HepG2 (cell line): ENCODE data around the gene ZNF655. TPM values are rescaled to one million over a fixed set of nuclear protein-coding genes. Genes with fewer than 3 reads are reported as not detected.

Experiments
- ARID3A ChIP-seq: IDR thresholded peaks from 2 replicates; pipeline ENCODE4 v1.6.1; 2012; ENCODE audit warnings: low read depth, low read length, improper control_type of control experiment
- ESRRA ChIP-seq: sonication (generic); formaldehyde crosslinking; IDR thresholded peaks from 2 replicates; pipeline ENCODE4 v1.5.1; 2020; ENCODE audit warnings: mild to moderate bottlenecking, low read depth, missing genetic modification reagents
- HMGA1 ChIP-seq: sonication (generic); formaldehyde crosslinking; conservative IDR thresholded peaks from 2 replicates; pipeline ENCODE4 v1.4.0; 2020; ENCODE audit warnings: missing genetic modification reagents
- MAZ ChIP-seq, 2 experiments: sonication (generic) in 1 of 2; formaldehyde crosslinking in 1 of 2; IDR thresholded peaks; 2 replicates each; pipeline versions ENCODE4 v1.5.0 to v1.6.1; 2012 to 2020; ENCODE audit warnings: low read depth in 2 of 2, mild to moderate bottlenecking in 2 of 2, borderline replicate concordance in 1 of 2, improper control_type of control experiment in 1 of 2, low read length in 1 of 2, missing genetic modification reagents in 1 of 2, moderate library complexity in 1 of 2
- POLR2AphosphoS2 ChIP-seq: IDR thresholded peaks from 2 replicates; pipeline ENCODE4 v1.6.1; 2011; ENCODE audit warnings: low read depth, low read length, improper control_type of control experiment
- REPIN1 ChIP-seq: sonication (generic); formaldehyde crosslinking; IDR thresholded peaks from 2 replicates; pipeline ENCODE4 v1.8.0; 2022; ENCODE audit warnings: missing genetic modification reagents, low read depth, mild to moderate bottlenecking, borderline replicate concordance
- TFDP1 ChIP-seq: IDR thresholded peaks from 2 replicates; pipeline ENCODE4 v1.6.1; 2016; ENCODE audit warnings: missing compliant biosample characterization, missing genetic modification reagents, borderline replicate concordance
- ZNF207 ChIP-seq: fragments of 450-650 bp; IDR thresholded peaks from 2 replicates; pipeline ENCODE4 v1.6.1; 2016; ENCODE audit warnings: antibody characterized with exemption, borderline replicate concordance
- ZNF274 ChIP-seq: sonication (generic); formaldehyde crosslinking; IDR thresholded peaks from 2 replicates; pipeline ENCODE4 v1.5.1; 2020; ENCODE audit warnings: mild to moderate bottlenecking, missing genetic modification reagents
- ZNF326 ChIP-seq: sonication (generic); formaldehyde crosslinking; IDR thresholded peaks from 2 replicates; pipeline ENCODE4 v1.4.0; 2020; ENCODE audit warnings: missing genetic modification reagents, borderline replicate concordance
- ZNF704 ChIP-seq: sonication (generic); formaldehyde crosslinking; IDR thresholded peaks from 2 replicates; pipeline ENCODE4 v1.8.1; 2023; ENCODE audit warnings: mild to moderate bottlenecking, inconsistent platforms, moderate library complexity, missing genetic modification reagents, borderline replicate concordance
- polyA plus RNA-seq, 8 experiments: library from polyadenylated mRNA; depleted of rRNA in 3 of 8; stranded (reverse) in 7 of 8; unstranded in 1 of 8; fragments of >200 nt; fragmentation: Illumina TruSeq in 4 of 8; extraction: Trizol in 4 of 8; gene quantifications; 2 replicates each; pipeline versions ENCODE4 v1.2.1 to v1.2.3, GENCODE V29; 2011 to 2016; ENCODE audit warnings: low read depth in 4 of 8, missing spikeins in 1 of 8, mixed read lengths in 1 of 8; ENCODE audit not compliant: insufficient read depth in 1 of 8
- total RNA-seq, 5 experiments: library from RNA; depleted of rRNA; stranded (reverse); fragments of >200 nt; fragmentation: Illumina TruSeq; extraction: Trizol; gene quantifications; 2 replicates each; pipeline ENCODE4 v1.2.3, GENCODE V29; 2016; ENCODE audit warnings: low read depth in 1 of 5
- TF ChIP-seq, protein P1 (sequence below): sonication (generic); formaldehyde crosslinking; IDR thresholded peaks from 2 replicates; pipeline ENCODE4 v1.4.0; 2020; ENCODE audit warnings: missing genetic modification reagents, borderline replicate concordance
- TF ChIP-seq, protein P2 (sequence below): sonication (generic); formaldehyde crosslinking; IDR thresholded peaks from 2 replicates; pipeline ENCODE4 v1.5.0; 2020; ENCODE audit warnings: missing genetic modification reagents

The ZNF655 gene
- total and polyA plus RNA-seq, 2 of the 13 experiments (the other 11 are each of a cell fraction or from before 2014, with no cell fraction given) = 53.4 to 75.6 TPM

DNA sequence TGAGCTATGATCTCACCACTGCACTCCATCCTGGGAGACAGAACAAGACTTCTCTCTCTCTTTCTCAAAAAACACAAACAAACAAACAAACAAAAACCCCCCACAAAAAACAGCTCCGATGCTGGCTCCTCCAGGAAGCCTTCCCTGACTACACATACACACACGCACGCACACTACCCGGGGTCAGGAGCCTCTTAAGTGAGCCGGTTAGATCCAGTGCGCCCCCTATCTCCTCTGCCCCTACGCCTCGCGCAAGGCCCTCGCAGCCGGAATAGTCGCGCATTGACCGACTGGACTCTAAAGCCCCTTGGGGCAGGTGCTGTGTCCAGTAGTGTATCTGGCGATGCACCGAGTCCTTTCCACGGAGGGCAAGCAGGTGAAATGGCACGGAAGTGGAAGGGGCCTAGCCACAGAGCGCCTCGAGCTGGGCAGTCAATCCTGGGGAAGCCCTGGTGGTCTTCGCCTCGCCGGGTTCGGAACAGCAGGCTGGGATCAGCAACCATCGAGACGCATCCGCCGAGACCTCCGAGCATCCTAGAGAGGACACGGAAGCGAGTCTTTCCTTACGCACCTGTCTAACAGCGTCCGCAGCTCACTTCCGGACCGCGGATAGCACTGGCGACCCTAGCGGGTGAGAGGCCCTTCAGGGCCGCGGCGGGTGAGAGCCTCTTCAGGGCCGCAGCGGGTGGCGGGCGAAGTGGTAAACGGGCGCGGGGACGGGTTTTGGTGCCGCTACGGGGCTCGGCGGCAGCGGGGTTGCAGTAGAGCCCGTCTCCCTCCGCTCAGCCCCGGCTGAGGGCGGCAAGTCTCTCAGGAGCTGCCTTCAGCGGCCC, 58.1 kb downstream of the ZNF655 start, which contains the start of gene ZSCAN25 (continued):
- TF ChIP-seq, protein P1, sequence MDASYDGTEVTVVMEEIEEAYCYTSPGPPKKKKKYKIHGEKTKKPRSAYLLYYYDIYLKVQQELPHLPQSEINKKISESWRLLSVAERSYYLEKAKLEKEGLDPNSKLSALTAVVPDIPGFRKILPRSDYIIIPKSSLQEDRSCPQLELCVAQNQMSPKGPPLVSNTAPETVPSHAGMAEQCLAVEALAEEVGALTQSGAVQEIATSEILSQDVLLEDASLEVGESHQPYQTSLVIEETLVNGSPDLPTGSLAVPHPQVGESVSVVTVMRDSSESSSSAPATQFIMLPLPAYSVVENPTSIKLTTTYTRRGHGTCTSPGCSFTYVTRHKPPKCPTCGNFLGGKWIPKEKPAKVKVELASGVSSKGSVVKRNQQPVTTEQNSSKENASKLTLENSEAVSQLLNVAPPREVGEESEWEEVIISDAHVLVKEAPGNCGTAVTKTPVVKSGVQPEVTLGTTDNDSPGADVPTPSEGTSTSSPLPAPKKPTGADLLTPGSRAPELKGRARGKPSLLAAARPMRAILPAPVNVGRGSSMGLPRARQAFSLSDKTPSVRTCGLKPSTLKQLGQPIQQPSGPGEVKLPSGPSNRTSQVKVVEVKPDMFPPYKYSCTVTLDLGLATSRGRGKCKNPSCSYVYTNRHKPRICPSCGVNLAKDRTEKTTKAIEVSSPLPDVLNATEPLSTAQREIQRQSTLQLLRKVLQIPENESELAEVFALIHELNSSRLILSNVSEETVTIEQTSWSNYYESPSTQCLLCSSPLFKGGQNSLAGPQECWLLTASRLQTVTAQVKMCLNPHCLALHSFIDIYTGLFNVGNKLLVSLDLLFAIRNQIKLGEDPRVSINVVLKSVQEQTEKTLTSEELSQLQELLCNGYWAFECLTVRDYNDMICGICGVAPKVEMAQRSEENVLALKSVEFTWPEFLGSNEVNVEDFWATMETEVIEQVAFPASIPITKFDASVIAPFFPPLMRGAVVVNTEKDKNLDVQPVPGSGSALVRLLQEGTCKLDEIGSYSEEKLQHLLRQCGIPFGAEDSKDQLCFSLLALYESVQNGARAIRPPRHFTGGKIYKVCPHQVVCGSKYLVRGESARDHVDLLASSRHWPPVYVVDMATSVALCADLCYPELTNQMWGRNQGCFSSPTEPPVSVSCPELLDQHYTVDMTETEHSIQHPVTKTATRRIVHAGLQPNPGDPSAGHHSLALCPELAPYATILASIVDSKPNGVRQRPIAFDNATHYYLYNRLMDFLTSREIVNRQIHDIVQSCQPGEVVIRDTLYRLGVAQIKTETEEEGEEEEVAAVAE (CRISPR knock-in tag) = peak; percentile 49; the same call in 1 of the 2 replicates
- TF ChIP-seq ESRRA (CRISPR knock-in tag) (peak; percentile 84), TFDP1 (CRISPR knock-in tag) (peak; percentile 52), MAZ (IDR thresholded peaks at IDR 0.05; ENCODE audit: borderline replicate concordance, low read depth, low read length) (peak; percentile 77), MAZ (CRISPR knock-in tag; IDR thresholded peaks at IDR 0.05; ENCODE audit: low read depth) (peak; percentile 59; the same call in 1 of the 2 replicates), HMGA1 (no peak), ARID3A (peak; percentile 51; the same call in 1 of the 2 replicates), ZNF274 (CRISPR knock-in tag) (peak; percentile 94), ZNF326 (no peak), ZNF207 (0 out of 2 replicates have a peak, but pooled peaks have one; percentile 64), REPIN1 (CRISPR knock-in tag) (peak; percentile 97), POLR2AphosphoS2 (0 out of 2 replicates have a peak, but pooled peaks have one; percentile 49), ZNF704 (CRISPR knock-in tag) (peak; percentile 98)
- TF ChIP-seq, protein P2, sequence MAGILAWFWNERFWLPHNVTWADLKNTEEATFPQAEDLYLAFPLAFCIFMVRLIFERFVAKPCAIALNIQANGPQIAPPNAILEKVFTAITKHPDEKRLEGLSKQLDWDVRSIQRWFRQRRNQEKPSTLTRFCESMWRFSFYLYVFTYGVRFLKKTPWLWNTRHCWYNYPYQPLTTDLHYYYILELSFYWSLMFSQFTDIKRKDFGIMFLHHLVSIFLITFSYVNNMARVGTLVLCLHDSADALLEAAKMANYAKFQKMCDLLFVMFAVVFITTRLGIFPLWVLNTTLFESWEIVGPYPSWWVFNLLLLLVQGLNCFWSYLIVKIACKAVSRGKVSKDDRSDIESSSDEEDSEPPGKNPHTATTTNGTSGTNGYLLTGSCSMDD (CRISPR knock-in tag) = 0 out of 2 replicates have a peak, but pooled peaks have one; percentile 16
